HepG2 (cell line): ENCODE data around the gene SYNE1. TPM values are rescaled to one million over a fixed set of nuclear protein-coding genes. Genes with fewer than 3 reads are reported as not detected.

Source experiments
- ERF ChIP-seq: IDR thresholded peaks from 2 replicates; pipeline ENCODE4 v1.6.1; 2018; ENCODE audit warnings: missing biosample characterization, missing genetic modification reagents
- HCFC1 ChIP-seq: fragments of 150-350 bp; IDR thresholded peaks from 2 replicates; pipeline ENCODE4 v1.6.1; 2014; ENCODE audit warnings: low read depth, low read length
- NRL ChIP-seq: sonication (generic); formaldehyde crosslinking; IDR thresholded peaks from 2 replicates; pipeline ENCODE4 v1.5.0; 2020; ENCODE audit warnings: missing genetic modification reagents, mild to moderate bottlenecking, moderate library complexity, borderline replicate concordance
- REST ChIP-seq, 2 experiments: IDR thresholded peaks; 2 replicates each; pipeline ENCODE4 v1.6.1; 2011 to 2012; ENCODE audit warnings: low read length in 2 of 2, borderline replicate concordance in 1 of 2, low read depth in 1 of 2, mild to moderate bottlenecking in 1 of 2, moderate library complexity in 1 of 2
- SMARCE1 ChIP-seq: fragments of 450-650 bp; IDR thresholded peaks from 2 replicates; pipeline ENCODE4 v1.6.1; 2017; ENCODE audit warnings: borderline replicate concordance
- SUZ12 ChIP-seq: fragments of 150-350 bp; IDR thresholded peaks from 2 replicates; pipeline ENCODE4 v1.6.1; 2014; ENCODE audit warnings: low read depth, low read length
- TERF1 ChIP-seq: sonication (generic); formaldehyde crosslinking; IDR thresholded peaks from 2 replicates; pipeline ENCODE4 v1.8.0; 2022; ENCODE audit warnings: mild to moderate bottlenecking, missing genetic modification reagents, moderate library complexity
- TGIF2 ChIP-seq: IDR thresholded peaks from 2 replicates; pipeline ENCODE4 v1.6.1; 2016; ENCODE audit warnings: control low read depth, missing compliant biosample characterization
- ZKSCAN8 ChIP-seq: IDR thresholded peaks from 2 replicates; pipeline ENCODE4 v1.6.1; 2016; ENCODE audit warnings: borderline replicate concordance, missing genetic modification reagents, missing compliant biosample characterization
- ZNF160 ChIP-seq: sonication (generic); formaldehyde crosslinking; IDR thresholded peaks from 2 replicates; pipeline ENCODE4 v1.8.0; 2022; ENCODE audit warnings: mild to moderate bottlenecking, inconsistent platforms, missing genetic modification reagents
- ZNF710 ChIP-seq: sonication (generic); formaldehyde crosslinking; IDR thresholded peaks from 2 replicates; pipeline ENCODE4 v1.5.0; 2020; ENCODE audit warnings: mild to moderate bottlenecking, missing genetic modification reagents, borderline replicate concordance
- ZNF766 ChIP-seq: sonication (generic); formaldehyde crosslinking; IDR thresholded peaks from 2 replicates; pipeline ENCODE4 v1.5.0; 2020; ENCODE audit warnings: missing genetic modification reagents, borderline replicate concordance
- ZSCAN31 ChIP-seq: sonication (generic); formaldehyde crosslinking; IDR thresholded peaks from 2 replicates; pipeline ENCODE4 v1.5.0; 2020; ENCODE audit warnings: low read depth, mild to moderate bottlenecking, missing genetic modification reagents
- polyA plus RNA-seq, 8 experiments: library from polyadenylated mRNA; depleted of rRNA in 3 of 8; stranded (reverse) in 7 of 8; unstranded in 1 of 8; fragments of >200 nt; fragmentation: Illumina TruSeq in 4 of 8; extraction: Trizol in 4 of 8; gene quantifications; 2 replicates each; pipeline versions ENCODE4 v1.2.1 to v1.2.3, GENCODE V29; 2011 to 2016; ENCODE audit warnings: low read depth in 4 of 8, missing spikeins in 1 of 8, mixed read lengths in 1 of 8; ENCODE audit not compliant: insufficient read depth in 1 of 8
- total RNA-seq, 5 experiments: library from RNA; depleted of rRNA; stranded (reverse); fragments of >200 nt; fragmentation: Illumina TruSeq; extraction: Trizol; gene quantifications; 2 replicates each; pipeline ENCODE4 v1.2.3, GENCODE V29; 2016; ENCODE audit warnings: low read depth in 1 of 5
- TF ChIP-seq, protein P1 (sequence below): sonication (generic); formaldehyde crosslinking; IDR thresholded peaks from 2 replicates; pipeline ENCODE4 v1.5.1; 2020; ENCODE audit warnings: mild to moderate bottlenecking, missing genetic modification reagents, borderline replicate concordance

SYNE1 gene
- total and polyA plus RNA-seq, 2 of the 13 experiments (the other 11 are each of a cell fraction or from before 2014, with no cell fraction given) = 5.5 to 15.9 TPM

- TF ChIP-seq NRL (CRISPR knock-in tag) = no peak
- TF ChIP-seq TERF1 (CRISPR knock-in tag) = no peak
- TF ChIP-seq HCFC1 = no peak
- 0 out of 2 replicates have a peak, but pooled peaks have one; percentile 36 for TF ChIP-seq ERF (CRISPR knock-in tag)
- TF ChIP-seq ZSCAN31 (CRISPR knock-in tag) = no peak; the same call in 1 of the 2 replicates
- TF ChIP-seq SMARCE1 = no peak
- no peak for TF ChIP-seq ZNF160 (CRISPR knock-in tag)
- peak; percentile 88; the same call in 1 of the 2 replicates for TF ChIP-seq ZKSCAN8
- TF ChIP-seq SUZ12 = no peak
- TF ChIP-seq ZNF766 (CRISPR knock-in tag) = no peak
- TF ChIP-seq, protein P1, sequence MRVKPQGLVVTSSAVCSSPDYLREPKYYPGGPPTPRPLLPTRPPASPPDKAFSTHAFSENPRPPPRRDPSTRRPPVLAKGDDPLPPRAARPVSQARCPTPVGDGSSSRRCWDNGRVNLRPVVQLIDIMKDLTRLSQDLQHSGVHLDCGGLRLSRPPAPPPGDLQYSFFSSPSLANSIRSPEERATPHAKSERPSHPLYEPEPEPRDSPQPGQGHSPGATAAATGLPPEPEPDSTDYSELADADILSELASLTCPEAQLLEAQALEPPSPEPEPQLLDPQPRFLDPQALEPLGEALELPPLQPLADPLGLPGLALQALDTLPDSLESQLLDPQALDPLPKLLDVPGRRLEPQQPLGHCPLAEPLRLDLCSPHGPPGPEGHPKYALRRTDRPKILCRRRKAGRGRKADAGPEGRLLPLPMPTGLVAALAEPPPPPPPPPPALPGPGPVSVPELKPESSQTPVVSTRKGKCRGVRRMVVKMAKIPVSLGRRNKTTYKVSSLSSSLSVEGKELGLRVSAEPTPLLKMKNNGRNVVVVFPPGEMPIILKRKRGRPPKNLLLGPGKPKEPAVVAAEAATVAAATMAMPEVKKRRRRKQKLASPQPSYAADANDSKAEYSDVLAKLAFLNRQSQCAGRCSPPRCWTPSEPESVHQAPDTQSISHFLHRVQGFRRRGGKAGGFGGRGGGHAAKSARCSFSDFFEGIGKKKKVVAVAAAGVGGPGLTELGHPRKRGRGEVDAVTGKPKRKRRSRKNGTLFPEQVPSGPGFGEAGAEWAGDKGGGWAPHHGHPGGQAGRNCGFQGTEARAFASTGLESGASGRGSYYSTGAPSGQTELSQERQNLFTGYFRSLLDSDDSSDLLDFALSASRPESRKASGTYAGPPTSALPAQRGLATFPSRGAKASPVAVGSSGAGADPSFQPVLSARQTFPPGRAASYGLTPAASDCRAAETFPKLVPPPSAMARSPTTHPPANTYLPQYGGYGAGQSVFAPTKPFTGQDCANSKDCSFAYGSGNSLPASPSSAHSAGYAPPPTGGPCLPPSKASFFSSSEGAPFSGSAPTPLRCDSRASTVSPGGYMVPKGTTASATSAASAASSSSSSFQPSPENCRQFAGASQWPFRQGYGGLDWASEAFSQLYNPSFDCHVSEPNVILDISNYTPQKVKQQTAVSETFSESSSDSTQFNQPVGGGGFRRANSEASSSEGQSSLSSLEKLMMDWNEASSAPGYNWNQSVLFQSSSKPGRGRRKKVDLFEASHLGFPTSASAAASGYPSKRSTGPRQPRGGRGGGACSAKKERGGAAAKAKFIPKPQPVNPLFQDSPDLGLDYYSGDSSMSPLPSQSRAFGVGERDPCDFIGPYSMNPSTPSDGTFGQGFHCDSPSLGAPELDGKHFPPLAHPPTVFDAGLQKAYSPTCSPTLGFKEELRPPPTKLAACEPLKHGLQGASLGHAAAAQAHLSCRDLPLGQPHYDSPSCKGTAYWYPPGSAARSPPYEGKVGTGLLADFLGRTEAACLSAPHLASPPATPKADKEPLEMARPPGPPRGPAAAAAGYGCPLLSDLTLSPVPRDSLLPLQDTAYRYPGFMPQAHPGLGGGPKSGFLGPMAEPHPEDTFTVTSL (CRISPR knock-in tag) = peak; percentile 93
- TF ChIP-seq TGIF2 (CRISPR knock-in tag) = no peak
- TF ChIP-seq ZNF710 (CRISPR knock-in tag) = peak; percentile 95; the same call in 1 of the 2 replicates
- peak in 1 of 2 experiments; percentile 35; a peak in 1 of 4 replicates for TF ChIP-seq REST (IDR thresholded peaks at IDR 0.05; ENCODE audit: borderline replicate concordance in 1 of 2, low read depth in 1 of 2, low read length in 2 of 2)
Observed at GRCh38 chr6:152170702-152171667, 466.2 kb downstream of the SYNE1 start (continued).
